Stimulated activated CD8-positive, alpha-beta memory T cell treated with anti-CD3 and anti-CD28 coated beads, Interleukin-4, amount 100 ng/mL, for 48 hours (primary cell): Measurements from ENCODE around the gene KLHDC7B.

Source experiments
- DNase-seq: peaks from one replicate; pipeline ENCODE4 v3.0.0-alpha.2; 2020

Gene KLHDC7B

DNA sequence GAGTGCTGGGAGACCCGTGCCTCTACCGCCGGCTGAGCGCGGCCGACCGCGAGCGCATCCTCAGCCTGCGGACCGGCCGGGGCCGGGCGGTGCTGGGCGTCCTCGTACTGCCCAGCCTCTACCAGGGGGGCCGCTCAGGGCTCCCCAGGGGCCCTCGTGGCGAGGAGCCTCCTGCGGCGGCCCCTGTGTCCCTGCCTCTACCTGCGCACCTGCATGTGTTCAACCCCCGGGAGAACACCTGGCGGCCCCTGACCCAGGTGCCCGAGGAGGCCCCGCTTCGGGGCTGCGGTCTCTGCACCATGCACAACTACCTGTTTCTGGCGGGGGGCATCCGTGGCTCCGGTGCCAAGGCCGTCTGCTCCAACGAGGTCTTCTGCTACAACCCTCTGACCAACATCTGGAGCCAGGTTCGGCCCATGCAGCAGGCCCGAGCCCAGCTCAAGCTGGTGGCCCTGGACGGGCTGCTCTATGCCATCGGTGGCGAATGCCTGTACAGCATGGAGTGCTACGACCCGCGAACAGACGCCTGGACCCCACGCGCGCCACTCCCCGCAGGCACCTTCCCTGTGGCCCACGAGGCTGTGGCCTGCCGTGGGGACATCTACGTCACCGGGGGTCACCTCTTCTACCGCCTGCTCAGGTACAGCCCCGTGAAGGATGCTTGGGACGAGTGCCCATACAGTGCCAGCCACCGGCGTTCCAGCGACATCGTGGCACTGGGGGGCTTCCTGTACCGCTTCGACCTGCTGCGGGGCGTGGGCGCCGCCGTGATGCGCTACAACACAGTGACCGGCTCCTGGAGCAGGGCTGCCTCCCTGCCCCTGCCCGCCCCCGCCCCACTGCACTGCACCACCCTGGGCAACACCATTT is 3.5 kb downstream of the KLHDC7B start:
- no peak for DNase-seq

- no peak for DNase-seq
Measured at GRCh38 chr22:50550395-50550794, 4.7 kb downstream of the KLHDC7B start.

DNA sequence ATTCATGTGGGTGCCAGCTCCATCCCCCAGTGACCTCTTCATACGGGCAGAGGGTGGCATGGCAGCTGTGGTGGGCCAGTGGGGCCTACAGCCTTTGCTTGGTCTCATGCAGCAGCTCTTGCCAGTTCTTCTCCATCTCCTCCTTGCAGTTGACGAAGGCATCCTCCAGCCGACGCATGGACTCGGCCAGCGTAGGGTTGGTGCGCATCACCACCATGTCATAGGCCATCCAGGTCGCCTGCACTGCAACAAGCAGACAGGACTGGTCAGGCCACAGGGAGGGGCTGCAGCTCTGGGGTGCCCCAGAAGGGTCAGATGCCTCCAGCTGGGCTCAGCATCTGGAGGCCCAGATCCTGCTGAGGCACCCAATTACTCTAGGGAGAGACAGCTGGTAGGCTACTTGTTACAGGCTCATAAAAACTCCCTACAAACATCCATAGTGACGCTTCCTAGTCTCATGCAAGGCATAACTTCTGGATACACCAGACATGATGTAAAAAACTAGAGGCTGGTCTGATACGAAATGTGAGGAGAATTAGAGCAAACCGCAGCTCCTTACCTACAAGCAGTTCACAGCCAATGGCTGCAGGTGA is 5.6 kb downstream of the KLHDC7B start:
- no peak for DNase-seq

- no peak for DNase-seq
Measured at GRCh38 chr22:50553310-50553709, 7.6 kb downstream of the KLHDC7B start.

DNA sequence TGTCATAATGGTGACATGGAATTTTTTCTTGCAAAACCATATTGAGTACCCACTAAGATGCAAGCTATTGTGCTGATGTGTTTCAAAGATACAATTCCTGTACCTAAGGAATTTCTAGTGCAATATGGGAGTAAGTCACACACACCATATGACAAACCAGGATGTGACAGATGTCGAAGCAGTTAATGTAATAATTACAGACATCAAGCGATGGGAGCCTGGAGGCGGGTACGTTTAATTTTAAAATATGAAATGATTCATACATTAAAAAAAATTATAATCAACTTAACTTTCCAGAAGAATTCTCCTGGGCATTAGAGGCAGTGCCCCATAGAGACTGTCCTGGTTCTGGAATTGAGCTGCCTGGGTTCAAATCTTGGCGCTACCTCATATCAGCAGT is 11.0 kb downstream of the KLHDC7B start:
- no peak for DNase-seq

DNA sequence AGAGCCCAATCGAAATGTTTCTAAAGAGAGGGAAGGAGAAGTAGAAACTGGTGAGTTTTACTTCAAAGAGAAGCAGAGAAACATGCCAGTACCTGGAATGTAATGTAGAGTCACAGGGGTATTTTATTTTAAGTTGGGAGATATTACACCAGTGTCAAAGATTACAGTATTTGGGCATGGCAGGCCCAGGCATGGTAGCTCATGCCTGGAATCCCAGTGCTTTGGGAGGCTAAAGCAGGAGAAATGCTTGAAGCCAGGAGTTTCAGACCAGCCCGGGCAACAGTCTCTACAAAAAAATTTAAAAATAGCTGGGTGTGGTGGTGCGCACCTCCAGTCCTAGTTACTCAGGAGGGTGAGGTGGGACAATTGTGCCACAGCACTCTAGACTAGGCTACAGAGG is 14.3 kb downstream of the KLHDC7B start:
- DNase-seq: no peak

- DNase-seq: no peak
Measured at GRCh38 chr22:50561401-50562358, 16.0 kb downstream of the KLHDC7B start.

DNA sequence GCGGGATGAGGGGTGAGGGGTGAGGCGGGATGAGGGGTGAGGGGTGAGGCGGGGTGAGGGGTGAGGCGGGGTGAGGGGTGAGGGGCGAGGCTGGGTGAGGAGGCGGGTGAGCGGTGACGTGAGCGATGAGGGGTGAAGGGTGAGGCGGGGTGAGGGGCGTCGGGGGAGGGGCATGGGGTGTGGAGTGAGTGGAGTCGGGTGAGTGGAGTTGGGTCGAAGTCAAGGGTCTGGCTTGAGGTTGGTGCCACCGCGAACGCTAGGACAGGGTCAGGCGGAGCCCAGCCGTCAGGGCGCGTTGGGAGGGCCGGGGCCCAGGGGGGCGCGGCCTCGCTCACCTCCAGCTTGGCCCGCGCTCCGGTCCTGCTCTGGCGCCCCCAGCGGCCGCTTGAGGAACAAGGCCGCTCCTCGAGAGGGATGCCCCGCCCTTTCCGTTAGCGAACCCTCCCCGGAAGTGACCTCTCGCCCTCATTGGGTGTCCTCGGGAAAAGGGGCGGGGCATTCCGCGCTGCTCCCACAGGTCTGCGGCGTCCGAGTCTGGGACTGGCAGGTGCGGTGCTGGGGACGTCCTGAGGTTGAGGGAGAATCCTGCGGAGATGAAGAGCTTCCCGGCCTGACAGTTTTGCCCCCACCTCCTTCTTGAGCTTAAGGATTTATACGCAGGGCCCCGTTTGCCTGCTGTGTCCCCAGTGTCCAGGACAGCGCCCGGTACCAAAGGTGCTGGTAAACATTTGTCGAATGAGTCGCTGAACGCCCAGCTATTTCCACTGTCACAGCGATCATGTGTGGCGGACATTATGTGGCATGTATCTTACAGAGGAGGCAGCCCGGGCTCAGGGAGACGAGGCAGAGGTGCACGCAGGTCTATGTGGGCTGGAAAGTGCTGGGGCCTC is 17.1 kb downstream of the KLHDC7B start, which contains the start of gene SYCE3:
Gene SYCE3 (minus strand): TSS at position 397 of the 890 bp plus-strand sequence. CDS start 6,514 bp downstream, outside the sequence.
- peak; percentile 99 for DNase-seq

DNA sequence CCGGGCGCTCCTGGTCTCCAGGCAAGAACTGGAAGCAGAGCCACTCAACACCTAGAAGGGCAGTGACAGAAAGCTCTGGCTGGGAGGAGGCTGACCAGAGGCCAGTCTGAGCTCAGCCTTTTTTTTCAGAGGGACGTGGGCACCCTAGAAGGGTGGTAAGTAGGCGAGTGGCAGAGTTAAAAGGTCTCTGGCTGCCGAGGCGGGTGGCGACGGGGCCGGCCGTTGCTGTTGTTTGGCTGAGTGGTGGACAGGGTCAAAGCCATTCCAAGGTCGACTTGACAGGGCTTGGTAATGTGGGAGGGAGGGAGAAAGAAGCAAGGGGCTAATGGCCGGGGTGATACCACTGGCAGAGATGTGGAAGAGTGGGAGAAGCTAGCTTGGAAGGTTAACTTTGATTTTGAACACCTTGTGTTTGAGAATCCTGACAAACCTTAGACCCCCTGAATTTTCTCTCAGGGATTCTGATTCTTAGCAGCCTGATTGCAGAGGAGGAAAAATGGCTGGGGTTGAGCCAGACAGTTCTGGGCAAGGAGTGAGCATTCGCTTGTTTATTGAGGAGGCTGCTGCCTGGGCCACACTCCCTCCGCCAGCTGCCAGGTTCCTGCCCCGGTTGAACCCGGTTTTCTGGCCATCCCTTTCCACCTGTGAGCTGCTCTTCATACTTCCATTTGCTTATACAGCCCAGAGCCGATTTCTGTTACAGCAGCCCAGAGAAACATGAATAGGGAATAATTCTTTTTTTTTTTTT is 17.9 kb downstream of the KLHDC7B start:
- DNase-seq: no peak

DNA sequence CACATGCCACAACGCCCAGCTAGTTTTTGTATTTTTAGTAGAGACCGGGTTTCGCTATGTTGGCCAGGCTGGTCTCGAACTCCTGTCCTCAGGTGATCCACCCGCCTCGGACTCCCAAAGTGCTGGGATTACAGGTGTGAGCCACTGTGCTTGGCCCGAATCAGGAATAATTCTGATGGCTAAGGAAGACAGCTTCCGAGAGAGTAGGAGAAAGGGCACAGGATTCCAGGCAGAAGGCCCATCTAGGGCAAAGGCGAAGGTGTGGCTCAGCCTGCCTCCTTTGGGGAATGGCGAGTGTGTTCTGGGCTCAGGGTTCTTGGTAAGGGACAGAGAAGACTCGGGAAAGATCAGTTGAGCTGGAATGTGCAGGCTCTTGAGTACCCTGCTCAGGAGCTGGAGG is 18.6 kb downstream of the KLHDC7B start:
- no peak for DNase-seq

DNA sequence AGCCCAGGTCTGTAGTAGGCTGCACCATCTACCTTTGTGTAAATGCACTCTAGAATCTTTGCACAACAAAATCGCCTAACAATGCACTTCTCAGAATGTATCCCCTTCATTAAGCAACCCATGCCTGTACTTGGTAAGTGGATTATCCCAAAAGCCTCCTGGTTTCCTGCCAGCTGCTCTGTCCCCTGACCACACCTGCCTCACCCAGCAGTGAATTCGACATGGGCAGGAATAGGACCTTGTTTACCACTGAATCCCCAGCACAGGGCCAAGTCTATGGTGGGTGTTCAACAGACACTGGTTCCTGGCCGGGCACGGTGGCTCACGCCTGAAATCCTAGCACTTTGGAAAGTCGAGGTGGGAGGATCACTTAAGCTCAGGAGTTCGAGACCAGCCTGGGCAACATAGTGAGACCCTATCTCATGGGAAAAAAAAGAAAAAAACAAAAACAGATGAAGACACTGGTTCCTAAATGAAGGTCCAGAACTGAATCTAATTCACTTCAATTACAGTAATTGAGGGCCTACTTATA is 22.1 kb downstream of the KLHDC7B start:
- no peak for DNase-seq

GRCh38 chr22:50568626-50569025 is 22.9 kb downstream of the KLHDC7B start:
- no peak for DNase-seq

GRCh38 chr22:50569041-50569459 is 23.4 kb downstream of the KLHDC7B start:
- no peak for DNase-seq

DNA sequence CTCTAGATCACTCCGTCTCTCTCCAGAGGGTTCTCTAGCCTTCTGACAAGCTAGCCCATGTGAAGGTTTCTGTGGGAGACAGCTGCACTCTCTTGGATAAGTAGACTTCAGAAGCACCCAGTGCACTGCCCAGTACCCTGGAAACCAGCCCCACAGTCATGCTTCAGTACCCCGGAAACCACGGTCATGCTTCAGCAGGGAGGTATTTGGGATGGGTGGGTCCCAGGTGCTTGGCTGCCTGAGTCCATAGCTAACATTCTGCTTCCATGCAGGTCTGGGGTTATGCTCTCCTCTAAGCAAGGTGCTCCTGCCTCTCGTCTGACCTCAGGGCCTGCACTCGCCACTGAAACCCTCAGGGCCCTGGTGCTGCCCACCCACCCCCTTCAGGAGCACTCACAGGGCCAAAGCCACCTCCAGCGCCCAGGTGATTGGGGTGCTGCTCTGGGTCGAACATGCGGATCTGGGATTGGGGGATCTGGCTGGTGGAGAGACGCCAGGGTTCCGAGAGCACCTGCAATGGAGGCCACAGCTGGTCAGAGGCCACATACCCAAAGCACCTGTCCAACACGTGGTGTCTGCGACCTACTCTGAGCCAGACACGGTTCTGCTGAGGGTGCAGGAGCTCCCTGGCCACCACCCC is 24.3 kb downstream of the KLHDC7B start:
- DNase-seq: no peak

GRCh38 chr22:50570861-50571260 is 25.2 kb downstream of the KLHDC7B start:
- DNase-seq: no peak

DNA sequence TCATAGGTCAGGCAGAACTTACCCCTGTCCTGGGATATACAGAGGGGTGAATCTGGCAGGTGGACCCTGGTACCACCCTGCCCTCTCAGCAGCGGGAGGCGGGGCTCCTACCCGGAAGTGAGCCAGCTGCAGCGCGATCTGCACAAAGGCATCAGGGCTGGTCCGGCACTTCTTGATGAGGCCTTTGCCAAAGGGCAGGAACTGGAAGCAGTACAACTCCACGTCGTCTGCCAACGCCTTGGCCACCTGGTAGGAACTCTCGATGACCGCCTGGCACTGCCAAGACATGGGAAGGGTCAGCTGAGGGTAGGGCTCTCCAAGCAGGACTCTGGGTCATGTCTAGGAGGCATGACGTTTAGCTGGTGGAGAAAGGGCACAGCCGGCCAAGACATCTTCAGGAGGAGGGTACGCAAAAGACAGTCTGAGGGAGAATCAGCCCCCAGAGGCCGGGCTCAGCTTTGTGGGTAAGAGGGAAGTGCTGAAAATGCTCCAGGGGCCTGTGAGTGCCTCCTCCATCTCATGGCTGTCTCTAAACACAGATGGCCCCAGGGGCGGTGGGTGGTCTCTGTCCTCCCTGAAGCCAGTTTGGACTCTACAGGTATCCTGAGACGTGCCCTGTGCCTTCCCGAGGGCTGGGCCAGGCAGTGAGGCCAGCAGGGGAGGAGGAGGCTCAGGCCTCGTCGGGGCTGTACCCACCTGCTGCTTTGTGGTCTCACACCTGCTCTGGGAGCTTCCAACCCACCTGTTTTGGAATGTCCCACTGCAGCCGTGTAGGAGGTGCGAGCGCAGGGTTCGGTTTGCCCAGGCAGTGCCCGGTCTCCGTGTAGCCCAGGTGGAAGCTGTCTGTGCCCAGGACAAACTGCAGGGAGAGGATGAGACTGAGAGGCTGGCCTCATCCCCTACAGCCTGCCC is 25.8 kb downstream of the KLHDC7B start:
- DNase-seq: no peak

DNA sequence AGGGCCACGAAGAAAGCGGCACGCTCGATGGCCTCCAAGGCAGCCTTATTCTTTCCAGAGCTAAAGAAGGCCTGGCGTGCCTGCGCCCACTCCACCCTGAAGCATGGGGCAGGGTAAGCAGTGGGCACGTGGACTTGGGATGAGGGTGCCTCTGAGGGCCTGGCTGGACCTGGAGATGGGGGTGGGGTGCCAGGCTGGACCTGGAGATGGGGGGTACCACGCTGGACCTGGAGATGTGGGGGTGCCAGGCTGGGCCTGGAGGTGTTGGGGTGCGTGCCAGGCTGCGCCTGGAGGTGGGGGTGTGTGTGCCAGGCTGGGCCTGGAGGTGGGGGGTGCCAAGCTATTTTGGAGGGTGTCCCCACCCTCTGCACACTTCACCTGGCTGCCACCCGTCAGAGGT is 27.3 kb downstream of the KLHDC7B start:
- no peak for DNase-seq

DNA sequence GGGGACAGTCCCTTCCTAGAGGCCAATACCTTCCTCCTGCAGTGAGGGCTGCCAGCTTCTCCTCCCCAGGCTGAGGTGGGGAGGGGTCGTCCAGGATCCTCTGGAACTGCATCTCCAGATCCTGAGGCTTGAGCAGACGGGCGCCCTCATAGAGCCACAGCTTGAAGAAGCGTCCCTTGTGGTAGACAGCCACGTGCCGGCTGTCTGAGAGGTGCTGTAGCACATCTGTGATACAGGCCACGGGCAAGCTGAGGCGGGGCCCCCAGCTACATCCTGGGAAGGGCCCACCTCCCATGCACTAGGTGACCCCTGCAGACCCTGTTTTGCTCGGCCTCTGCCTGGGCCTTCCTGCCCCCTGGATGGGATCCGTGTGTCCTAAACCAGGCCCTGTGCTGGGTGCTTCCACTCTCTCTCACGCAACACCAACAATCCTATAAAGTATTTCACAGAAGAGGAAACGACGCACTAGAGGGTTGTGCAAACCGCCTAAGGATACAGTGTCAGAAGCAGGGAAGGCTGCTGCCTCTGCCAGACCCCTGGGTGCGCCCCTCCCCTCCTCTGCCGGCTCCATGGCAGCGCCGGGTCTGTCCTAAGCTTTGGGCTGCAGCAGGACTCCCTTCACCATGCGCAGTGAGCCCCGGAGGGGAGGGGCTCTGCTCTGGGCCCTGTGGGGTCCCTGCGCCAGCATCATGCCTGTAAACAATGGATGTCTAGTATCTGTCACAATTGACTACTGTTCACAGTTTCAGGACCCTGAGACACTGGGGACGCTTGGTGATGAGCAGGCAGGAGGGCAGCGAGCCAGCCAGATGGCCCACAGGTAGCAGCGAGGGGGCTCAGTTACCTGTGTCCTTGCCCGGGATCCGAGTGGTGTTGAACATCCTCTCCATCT is 28.0 kb downstream of the KLHDC7B start:
- no peak for DNase-seq
